AG10803 (cell line): ENCODE data around the gene CNTNAP2.
"Not testable (repeated sequence)": the region's sequence is repeated elsewhere in the genome, so short reads cannot be mapped to it uniquely, and the experiment has no call there.

Experiments used
- DNase-seq: peaks from one replicate; pipeline ENCODE4 v3.0.0; 2010; ENCODE audit warnings: low read depth
- H3K4me3 ChIP-seq: 2 replicates; pipeline ENCODE4 v1.5.1; 2011; ENCODE audit warnings: mild to moderate bottlenecking, low read length, control low read depth
- CTCF ChIP-seq: conservative IDR thresholded peaks from 2 replicates; pipeline ENCODE4 v1.5.1; 2011; ENCODE audit warnings: mild to moderate bottlenecking, low read length, control low read depth, inconsistent platforms

The CNTNAP2 gene

GRCh38 chr7:146878901-146879300 lies 762.3 kb downstream of the CNTNAP2 start:
- peak; percentile 2 for DNase-seq
- H3K4me3 ChIP-seq: no peak overlapping the region
- TF ChIP-seq CTCF: no peak

GRCh38 chr7:146885231-146885630 lies 768.6 kb downstream of the CNTNAP2 start:
- H3K4me3 ChIP-seq: no peak overlapping the region
- TF ChIP-seq CTCF: no peak
- DNase-seq: no peak

GRCh38 chr7:146889806-146890555 lies 773.4 kb downstream of the CNTNAP2 start:
- no peak for TF ChIP-seq CTCF
- DNase-seq: no peak
- H3K4me3 ChIP-seq: no peak overlapping the region

GRCh38 chr7:146892151-146892550 lies 775.5 kb downstream of the CNTNAP2 start:
- no peak for DNase-seq
- no peak for TF ChIP-seq CTCF
- H3K4me3 ChIP-seq: no peak overlapping the region

GRCh38 chr7:146894927-146895326 lies 778.3 kb downstream of the CNTNAP2 start:
- H3K4me3 ChIP-seq: no peak overlapping the region
- no peak for DNase-seq
- TF ChIP-seq CTCF: no peak

- TF ChIP-seq CTCF: no peak
- DNase-seq: no peak
- no peak overlapping the region for H3K4me3 ChIP-seq
These were observed 785.7 kb downstream of the CNTNAP2 start for GRCh38 chr7:146902266-146902665.

- H3K4me3 ChIP-seq: no peak overlapping the region
- DNase-seq: no peak
- TF ChIP-seq CTCF: no peak
These were observed 786.1 kb downstream of the CNTNAP2 start for GRCh38 chr7:146902728-146903127.

GRCh38 chr7:146905746-146906145 lies 789.1 kb downstream of the CNTNAP2 start:
- H3K4me3 ChIP-seq, DNase-seq: not testable (repeated sequence)
